ENCODE measurements around the gene ITGA2B.

DNA sequence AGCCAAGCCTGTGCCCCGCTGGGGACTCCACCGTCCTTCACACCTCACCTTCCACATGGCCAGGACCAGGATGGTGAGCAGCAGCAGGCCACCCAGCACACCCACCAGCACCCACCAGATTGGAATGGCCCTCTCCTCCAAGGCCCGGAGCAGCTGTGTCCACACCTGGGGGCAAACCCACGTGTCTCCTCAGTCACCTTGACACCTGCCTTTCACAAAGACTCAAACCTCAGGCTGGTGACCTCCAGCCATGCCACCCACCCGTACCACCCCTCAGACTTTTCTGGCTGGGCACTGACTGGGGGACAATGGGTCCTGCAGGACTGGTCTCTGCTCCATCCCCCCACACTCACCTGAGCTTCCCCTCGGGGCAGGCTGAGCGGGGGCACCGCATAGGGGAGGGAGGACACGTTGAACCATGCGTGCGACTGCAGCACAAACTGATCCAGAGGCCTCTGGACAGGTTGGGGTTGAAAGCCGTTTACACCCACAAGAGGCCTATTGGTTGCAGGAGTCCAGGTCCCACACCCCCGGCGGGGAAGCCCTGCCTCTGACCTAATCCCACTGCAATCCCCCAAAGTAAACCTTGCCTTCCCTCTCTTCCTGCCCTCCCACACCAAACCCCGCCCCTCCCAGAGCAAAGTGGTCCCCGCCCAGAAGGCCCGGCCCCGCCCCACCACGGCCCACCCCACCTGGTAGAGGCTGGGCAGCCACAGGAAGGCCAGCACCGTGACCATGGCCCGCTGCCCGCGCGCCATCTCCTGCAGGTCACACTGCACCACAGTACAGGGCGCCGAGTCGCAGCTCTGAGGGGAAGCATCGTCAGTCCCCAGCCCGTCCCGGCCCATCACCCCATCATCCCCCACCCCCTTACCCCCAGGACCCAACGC lies 14.9 kb downstream of the ITGA2B start:
- TF ChIP-seq CTCF (IDR thresholded peaks at IDR 0.05) (no peak), ZFX (IDR thresholded peaks at IDR 0.05; ENCODE audit: borderline replicate concordance) (no peak)
